ENCODE data around the gene TRABD.
"Not testable (repeated sequence)": the region's sequence is repeated elsewhere in the genome, so short reads cannot be mapped to it uniquely, and the experiment has no call there.

Gene TRABD, protein sequence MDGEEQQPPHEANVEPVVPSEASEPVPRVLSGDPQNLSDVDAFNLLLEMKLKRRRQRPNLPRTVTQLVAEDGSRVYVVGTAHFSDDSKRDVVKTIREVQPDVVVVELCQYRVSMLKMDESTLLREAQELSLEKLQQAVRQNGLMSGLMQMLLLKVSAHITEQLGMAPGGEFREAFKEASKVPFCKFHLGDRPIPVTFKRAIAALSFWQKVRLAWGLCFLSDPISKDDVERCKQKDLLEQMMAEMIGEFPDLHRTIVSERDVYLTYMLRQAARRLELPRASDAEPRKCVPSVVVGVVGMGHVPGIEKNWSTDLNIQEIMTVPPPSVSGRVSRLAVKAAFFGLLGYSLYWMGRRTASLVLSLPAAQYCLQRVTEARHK

DNA sequence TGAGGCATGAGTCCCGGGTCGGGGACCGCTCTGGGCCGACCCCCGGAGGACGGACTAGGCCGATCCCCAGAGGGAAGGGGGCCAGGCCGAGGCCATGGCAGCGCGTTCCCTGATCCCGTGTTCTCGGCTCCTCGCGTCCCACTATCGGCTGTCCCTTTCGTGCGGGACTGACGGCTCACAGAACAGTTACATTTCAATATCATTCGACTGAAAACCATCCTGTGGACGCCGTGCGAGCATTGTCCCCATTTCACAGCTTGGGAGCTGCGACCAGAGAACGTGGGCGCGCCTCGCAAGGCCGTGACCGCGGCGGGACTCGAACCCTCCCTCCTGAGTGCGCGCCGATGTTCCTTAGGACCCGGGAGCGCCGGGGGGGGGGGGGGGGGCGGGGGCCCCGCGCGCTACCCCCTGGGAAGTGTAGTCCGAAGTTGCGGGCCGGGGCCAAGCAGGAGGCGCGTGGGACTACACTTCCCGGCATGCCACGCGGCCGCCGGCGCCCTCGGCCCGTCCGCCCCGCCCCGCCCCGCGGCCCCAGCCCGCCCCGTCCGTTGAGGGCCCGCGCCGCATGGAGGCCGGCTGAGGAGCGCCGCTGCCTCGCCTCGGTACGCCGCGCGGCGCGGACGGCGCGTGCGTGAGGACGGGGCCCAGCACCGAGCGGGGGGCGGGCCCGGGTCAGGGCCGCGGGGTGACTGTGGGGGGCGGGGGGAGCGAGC, at the start of gene TRABD:
TRABD (plus strand) TSS at position 539 of the 713 bp plus-strand sequence. CDS start 7,148 bp downstream, outside the sequence.
- peak; percentile 76 for DNase-seq (ENCODE audit: low spot score)

DNA sequence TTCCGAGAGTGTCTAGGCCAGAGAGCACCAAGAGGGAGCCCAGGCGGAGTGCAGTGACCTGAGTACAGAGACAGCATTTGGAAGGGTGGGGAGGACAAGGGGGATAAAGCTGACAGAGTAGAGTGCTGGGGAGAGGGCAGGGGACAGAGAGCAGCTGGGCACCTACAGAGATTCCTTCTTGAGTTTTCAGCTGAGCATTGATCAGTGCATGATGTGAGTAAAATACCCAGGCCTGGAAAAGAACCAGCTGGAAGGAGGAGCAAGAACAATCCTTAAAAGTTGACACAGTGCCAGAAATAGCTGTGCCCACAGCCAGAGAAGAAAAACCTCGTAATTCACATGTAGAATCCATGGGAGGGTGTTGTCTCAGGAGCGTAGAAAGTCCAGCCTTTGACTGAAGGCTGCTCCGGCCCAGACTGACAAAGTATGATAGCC, 49.1 kb upstream of the TRABD start:
- no peak for DNase-seq (ENCODE audit: low spot score)

DNA sequence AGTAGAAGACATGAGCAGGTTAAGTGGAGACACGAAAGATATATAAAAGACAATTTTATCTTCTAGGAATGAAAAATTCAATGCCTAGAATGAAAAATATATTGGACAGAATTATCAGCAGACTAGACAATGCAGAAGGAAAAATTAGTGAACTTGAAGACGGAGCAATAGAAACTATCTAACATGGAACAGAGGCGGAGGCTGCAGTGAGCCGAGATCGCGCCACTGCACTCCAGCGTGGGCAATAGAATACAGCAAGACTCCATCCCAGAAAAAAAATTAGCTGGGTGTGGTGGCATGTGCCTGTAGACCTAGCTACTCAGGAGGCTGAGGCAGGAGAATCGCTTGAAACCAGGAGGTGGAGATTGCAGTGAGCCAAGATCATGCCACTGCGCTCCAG, 48.4 kb upstream of the TRABD start:
- DNase-seq (ENCODE audit: low spot score): not testable (repeated sequence)

DNA sequence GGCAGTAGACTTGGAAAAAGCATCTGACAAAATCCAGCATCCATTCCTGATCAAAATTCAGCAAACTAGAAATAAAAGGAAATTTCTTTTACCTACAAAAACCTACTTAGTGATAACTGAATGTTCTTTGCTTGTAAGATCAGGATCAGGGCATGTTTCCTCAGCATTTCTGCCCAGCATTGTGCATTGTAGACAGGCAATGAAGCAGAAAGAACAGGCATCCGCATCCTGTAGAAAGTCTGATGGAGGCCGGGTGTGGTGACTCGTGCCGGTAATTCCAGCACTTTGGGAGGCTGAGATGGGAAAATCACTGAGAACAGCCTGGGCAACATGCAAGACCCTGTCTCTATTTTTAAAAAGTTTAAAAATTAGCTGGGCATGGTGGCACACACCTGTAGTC, 47.7 kb upstream of the TRABD start:
- DNase-seq (ENCODE audit: low spot score): no peak

DNA sequence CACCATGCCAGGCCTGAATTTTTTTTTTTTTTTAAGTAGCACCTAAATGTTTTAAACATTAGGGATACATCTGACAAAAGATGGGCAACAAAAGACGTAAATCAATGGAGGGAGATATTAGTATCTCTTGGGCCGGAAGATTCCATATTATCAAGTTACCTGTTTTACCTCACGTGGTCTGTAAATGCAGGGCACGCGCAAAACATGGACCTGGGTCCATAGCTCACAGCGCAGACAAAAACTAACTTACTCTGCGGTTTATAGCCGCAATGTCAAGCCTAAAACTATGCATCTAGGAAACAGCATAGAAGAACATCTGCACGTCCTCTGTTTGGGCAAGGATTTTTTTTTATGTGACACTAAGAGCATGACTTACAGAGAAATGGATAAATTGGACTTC, 46.7 kb upstream of the TRABD start:
- DNase-seq (ENCODE audit: low spot score): no peak

DNA sequence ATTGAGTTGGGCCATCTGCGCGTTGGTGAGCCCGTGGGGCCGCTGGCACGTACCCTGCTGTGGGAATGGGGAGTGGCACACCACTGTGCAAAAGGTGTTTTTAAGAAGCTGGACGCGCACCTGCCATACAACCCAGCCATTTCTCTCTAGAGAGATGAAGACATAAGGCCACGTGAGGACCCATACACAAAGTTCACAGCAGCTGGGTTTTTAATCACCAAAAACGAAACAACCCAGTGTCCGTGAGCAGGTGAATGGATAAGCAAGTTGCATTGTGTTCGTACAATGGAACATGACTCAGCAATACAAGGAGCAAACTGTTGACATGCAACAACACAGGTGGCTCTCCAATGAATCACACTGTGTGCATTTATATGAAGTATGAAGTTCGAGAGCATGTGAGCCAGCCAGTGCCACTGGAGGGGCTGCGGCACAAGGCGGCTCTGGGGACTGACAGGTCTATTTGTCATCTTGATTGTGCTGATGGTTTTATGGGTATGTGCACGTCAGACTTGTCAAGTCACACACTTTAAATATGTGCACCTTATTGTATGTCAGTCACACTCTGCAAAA, 45.8 kb upstream of the TRABD start:
- no peak for DNase-seq (ENCODE audit: low spot score)

DNA sequence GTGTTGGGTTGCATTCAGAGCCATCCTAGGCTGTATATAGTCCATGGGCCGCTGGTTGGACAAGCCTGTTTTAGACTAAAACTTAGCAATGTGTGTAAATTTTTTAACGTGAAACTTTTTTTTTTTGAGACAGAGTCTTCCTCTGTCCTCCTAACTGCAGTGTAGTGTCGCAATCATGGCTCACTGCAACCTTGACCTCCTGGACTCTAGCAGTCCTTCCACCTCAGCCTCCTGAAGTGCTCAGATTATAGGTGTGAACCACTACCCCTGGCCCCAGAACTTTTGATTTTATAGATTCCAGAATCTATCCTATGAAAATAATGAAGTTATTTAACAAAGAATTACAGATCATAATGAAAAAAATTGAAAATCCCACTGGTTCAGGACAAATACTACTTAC, 45.1 kb upstream of the TRABD start:
- DNase-seq (ENCODE audit: low spot score): no peak

DNA sequence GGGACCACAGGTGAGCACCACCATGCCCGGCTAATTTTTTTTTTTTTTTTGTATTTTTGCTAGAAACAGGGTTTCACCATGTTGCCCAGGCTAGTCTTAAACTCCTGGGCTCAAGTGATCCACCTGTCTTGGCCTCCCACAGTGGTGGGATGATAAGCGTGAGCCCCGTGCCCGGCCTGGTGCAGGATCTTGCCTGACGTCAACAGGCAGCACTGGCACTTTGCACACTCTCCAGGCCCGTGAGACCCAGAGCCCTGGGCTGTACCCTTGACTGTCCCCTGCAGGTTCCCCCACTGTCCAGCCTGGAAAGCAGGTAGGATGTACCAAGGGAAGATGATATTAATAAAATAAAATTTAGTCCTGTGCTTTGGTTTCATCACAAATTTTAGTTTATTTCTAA, 44.3 kb upstream of the TRABD start:
- DNase-seq (ENCODE audit: low spot score): no peak

DNA sequence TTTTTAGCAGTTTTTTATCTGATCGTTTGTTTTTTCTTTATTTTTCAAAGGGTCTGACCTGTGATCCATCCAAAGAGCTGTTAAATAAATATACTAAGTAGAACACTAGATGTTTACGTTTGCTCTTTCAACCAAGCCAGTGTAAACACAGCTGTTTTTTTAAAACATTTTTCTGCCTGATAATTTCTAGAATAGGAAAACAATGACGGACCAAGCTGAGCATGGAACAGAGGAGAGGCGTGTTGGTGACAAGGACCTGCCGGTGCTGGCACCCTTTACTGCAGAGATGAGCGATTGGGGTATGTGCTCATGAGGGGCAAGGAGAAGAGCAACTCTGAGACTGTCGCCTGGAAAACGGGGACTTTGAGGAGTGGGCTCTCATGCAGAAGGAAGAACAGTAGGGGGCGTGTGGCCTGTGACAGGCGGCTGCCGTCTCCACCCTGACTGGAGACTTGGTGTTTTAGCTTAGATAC, 43.8 kb upstream of the TRABD start:
- DNase-seq (ENCODE audit: low spot score): no peak

DNA sequence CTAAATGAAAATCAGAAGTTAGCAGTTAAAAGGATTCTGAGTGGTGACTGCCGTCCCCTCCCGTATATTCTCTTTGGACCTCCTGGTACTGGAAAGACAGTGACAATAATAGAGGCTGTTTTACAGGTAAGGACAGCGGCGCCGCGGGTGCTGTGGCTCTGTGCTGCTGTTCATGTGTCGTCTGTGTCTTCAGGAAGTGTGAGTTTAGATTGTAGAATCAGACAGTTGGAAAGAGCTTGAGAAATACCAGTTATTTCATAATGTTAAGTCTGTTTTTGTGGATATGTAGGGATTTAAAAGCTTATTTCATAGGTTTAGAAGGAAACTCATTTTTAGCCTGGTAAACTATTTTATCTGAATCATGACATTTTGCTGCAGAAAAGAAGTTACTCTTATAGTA, 42.6 kb upstream of the TRABD start:
- DNase-seq (ENCODE audit: low spot score): no peak

DNA sequence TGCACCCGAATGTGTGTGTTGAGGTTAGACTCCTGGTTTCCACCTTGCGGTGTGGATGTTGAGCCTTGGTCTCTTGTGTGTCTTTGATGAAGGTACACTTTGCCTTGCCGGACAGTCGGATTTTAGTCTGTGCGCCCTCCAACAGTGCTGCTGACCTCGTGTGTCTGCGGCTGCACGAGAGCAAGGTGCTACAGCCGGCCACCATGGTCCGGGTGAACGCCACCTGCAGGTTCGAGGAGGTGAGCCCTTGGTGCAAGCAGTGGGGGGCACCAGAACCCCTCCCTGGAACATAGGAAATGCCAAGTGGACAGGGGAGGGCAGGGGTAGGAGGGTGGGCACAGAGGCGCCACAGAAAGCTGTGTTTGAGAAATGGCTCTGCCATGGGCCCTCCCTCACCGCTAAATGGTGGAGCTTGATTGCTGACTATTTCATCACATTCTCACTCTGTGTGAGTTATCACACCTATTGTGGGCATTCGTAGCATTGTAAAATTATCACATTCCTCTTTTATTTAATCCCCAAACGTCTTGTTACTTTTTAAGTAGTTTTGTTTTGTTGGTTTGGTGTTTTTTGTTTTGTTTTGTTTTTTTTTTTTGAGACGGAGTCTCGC, 41.6 kb upstream of the TRABD start:
- DNase-seq (ENCODE audit: low spot score): no peak

DNA sequence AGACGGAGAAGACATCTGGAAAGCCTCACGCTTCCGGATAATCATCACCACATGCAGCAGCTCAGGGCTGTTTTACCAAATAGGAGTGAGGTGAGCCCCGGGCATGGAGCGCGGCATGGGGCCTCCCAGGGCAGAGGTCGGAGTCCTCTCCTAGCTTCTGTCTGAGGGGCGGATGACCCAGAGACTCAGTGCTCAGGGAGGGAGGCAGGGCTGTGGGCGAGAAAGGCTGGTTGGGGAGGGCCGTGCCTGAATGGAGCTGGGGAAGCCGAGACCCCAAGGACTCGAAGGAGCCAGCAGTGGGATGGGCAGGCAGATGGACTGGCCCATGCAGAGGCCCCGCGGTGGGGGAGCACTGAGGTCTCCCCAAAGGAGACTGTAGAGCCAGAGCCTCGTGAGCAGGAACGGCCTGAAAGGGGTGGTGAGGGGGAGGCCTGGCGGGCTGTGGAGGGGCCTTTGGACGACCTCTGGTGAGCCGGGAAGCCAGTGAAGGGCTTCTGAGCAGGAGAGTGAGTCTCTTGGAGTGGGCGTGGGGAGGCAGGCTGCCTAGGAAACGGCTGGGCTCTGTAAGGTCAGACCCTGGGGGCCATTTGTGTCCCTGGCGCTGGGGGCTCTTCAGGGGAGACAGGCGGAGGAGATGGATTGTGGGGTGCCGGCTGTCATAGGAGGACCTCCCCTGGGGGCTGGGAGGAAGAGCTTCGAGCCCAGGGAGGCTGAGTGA, 39.8 kb upstream of the TRABD start:
- DNase-seq (ENCODE audit: low spot score): no peak

DNA sequence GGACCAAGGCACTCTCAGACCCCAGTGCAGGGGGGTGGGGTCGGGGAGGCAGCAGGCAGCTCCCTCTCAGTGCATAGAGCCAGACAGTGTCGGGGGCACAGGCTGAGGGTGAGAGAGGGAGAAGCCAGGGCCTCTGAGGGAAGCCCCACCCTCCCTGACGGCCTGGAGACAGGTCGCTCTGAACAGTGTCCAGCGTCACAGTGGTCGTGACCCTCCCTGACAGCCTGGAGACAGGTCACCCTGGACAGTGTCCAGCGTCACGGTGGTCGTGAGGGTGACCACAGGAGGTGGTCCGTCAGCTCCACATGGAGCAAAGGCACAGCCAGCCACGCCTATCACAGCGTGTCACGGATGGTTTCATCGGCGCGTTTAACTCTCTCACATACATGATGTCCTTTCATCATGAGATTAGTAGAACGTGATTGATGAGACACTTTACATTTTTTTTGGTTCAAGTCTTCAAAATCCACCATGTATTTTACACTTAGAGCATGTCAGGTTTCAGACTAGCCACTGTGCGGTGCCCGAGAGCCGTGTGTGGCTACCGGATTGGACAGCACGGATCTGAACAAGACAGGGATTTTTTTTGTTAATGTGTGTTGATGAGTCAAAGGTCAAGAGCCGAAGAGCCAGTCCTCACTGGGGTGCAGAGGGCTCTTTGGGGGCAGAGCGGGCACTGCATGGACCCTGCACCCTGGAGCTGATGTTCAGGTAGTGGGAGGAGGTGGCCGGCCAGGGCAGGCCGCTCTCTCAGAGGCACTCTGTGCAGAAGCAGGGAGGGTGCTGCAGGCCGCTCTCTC, 39.1 kb upstream of the TRABD start:
- DNase-seq (ENCODE audit: low spot score): no peak

DNA sequence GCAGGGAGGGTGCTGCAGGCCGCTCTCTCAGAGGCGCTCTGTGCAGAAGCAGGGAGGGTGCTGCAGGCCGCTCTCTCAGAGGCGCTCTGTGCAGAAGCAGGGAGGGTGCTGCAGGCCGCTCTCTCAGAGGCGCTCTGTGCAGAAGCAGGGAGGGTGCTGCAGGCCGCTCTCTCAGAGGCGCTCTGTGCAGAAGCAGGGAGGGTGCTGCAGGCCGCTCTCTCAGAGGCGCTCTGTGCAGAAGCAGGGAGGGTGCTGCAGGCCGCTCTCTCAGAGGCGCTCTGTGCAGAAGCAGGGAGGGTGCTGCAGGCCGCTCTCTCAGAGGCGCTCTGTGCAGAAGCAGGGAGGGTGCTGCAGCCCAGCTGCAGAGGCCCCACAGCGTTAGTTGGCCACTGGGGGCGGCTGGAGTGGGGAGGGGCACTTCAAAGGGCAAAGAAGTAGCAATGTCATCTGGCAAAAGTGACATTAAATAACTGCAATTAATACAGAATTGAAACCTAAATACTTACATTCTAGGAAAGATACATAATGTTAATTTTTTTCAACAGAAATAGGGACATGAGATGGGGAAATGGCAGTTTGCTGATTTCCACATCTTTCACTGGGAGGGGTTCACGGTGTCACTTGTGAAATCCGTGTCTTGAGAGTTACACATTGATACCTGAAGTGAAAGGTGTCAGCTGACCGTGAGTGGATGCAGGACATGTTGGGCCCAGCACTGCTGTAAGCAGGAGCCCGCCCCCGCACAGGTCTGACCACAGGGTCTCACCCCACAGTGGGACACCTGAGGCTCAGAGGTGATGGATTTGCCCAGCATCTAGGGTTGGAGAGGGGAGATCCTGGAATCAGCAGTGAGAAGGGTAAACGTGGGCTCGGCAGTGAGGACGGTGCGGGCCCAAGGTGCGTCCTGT, 38.2 kb upstream of the TRABD start:
- not testable (repeated sequence) for DNase-seq (ENCODE audit: low spot score)

DNA sequence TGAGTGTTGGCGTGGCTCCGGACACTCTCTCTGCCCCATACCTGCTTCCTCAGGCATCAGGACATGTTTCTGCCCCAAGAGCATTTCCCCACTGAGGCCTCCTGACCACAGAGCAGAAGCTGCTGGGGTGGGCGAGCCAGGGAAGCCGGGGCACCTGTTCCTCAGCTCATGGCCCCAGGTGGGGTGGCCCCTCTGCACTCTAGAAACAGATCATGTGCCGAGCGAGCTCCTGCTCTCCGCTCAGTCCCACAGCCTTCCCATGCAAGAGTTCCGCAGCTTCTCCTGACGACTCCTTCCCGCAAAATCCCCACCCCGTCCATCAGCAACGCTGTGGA, 37.6 kb upstream of the TRABD start:
- no peak for DNase-seq (ENCODE audit: low spot score)

DNA sequence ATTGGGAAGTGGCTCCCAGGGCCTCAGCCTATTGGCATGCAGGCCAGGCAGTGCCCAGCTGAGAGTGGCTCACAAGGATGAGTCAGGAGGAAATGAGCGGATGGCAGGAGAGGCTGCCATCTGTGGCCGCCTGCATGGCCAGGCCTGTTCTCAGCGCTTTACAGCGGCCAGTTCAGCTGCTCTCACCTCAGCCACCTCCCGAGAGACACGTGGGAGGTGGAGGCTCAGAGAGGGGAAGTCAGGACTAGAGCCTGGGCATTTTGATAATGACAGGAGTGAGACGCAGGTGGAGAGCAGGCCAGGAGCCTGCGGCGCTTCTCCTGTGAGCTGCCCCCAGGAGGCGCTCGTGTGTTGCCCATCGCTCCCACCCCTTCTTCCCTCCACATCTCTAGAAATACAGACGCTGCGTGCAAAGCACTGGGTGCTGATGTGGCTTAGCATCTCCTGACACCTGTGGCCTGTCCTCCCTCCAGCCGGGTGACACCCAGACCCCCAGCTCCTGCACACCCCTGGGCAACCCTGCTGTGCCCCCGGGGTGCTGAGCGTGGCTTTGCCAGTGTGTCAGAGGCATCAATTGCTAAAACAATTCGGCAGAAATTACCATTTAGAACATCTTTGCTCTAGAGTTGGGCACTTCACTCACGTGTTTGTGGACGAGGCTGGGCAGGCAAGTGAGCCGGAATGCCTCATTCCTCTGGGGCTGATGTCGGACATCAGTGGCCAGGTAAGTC, 36.6 kb upstream of the TRABD start:
- peak; percentile 31 for DNase-seq (ENCODE audit: low spot score)

DNA sequence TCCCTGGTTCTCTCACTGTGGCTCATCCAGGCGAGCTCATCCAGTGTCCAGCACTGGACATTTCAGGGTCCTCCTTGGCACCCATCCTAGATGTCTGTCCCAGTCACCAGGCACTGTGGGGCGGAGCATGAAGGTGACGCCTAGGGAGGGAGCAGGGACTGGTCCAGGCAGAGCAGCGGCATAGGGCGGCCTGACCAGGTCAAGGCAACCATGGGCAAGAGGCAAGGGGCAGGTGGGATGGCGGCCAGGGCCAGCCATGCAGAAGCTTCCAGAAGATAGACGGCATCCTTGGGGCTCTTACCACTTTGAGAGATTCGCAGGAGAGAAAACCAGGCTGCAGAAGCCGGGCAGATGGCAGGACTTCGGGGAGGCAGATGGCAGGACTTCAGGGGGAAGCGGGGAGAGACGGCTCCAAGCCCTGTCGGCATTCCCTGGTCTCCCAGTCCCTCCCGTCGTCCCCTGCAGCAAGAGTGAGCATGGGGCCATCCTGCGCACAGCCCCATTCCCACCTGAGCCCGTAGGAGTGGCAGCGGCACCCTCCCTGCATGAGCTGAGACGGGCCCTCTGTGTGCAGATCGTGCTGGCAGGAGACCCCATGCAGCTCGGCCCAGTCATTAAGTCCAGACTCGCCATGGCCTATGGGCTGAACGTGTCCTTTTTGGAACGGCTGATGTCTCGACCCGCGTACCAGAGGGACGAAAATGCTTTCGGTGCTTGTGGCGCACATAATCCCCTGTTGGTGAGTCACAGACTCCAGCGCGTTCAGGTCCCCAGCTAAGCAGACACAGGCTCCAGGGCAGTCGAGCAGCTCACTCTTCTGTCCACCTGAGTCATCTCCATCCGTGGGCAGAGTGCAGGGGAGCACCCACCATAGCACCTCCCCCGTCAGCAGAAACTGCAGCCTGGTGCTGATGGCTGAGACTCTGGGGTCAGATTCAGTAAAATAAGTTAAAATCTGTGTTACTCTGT, 35.3 kb upstream of the TRABD start:
- DNase-seq (ENCODE audit: low spot score): no peak
